HG03457 (cell line): ENCODE results near the gene RRAD.
A peak's percentile ranks its signal among the peaks of the same experiment; 100 is the strongest.
"Not testable (repeated sequence)": the region's sequence is repeated elsewhere in the genome, so short reads cannot be mapped to it uniquely, and the experiment has no call there.

Experiments
- ATAC-seq: cut with Tn5 transposase; IDR thresholded peaks from one replicate; pipeline ENCODE4 v1.9.1; 2021; ENCODE audit warnings: moderate number of reproducible peaks; ENCODE audit not compliant: unreplicated experiment

The RRAD gene

GRCh38 chr16:66950971-66951790 lies 25.8 kb upstream of the RRAD start:
- no peak for ATAC-seq

- no peak for ATAC-seq
Observed at GRCh38 chr16:66950437-66950836, 25.1 kb upstream of the RRAD start.

GRCh38 chr16:66949472-66949871 lies 24.1 kb upstream of the RRAD start:
- ATAC-seq: no peak

GRCh38 chr16:66948837-66949225 lies 23.5 kb upstream of the RRAD start:
- ATAC-seq: no peak

- ATAC-seq: no peak
Observed at GRCh38 chr16:66948134-66948836, 22.9 kb upstream of the RRAD start.

- peak; percentile 44 for ATAC-seq
Observed at GRCh38 chr16:66947302-66948065, 22.1 kb upstream of the RRAD start.

- ATAC-seq: no peak
Observed at GRCh38 chr16:66946974-66947301, 21.6 kb upstream of the RRAD start.

- ATAC-seq: no peak
Observed at GRCh38 chr16:66946541-66946940, 21.2 kb upstream of the RRAD start.

GRCh38 chr16:66945939-66946338 lies 20.6 kb upstream of the RRAD start:
- no peak for ATAC-seq

GRCh38 chr16:66944971-66945370 lies 19.6 kb upstream of the RRAD start:
- not testable (repeated sequence) for ATAC-seq

- no peak for ATAC-seq
Observed at GRCh38 chr16:66944054-66944441, 18.7 kb upstream of the RRAD start.

- no peak for ATAC-seq
Observed at GRCh38 chr16:66943426-66944053, 18.2 kb upstream of the RRAD start.

GRCh38 chr16:66942981-66943380 lies 17.6 kb upstream of the RRAD start:
- no peak for ATAC-seq

GRCh38 chr16:66940236-66940635 lies 14.9 kb upstream of the RRAD start:
- no peak for ATAC-seq

GRCh38 chr16:66939366-66939765 lies 14.0 kb upstream of the RRAD start:
- ATAC-seq: no peak

GRCh38 chr16:66937725-66938337 lies 12.5 kb upstream of the RRAD start:
- ATAC-seq: no peak

- no peak for ATAC-seq
Observed at GRCh38 chr16:66936889-66937554, 11.7 kb upstream of the RRAD start.

- ATAC-seq: no peak
Observed at GRCh38 chr16:66936462-66936861, 11.1 kb upstream of the RRAD start.

GRCh38 chr16:66935314-66936011 lies 10.1 kb upstream of the RRAD start, which contains the start of gene CES2:
Gene CES2 (plus strand): TSS chr16:66935516. CDS start chr16:66935636, 120 bp downstream.
- no peak for ATAC-seq
